Esophagus mucosa (tissue), 1 donor: ENCODE results near the gene CHID1. TPM values are rescaled to one million over a fixed set of nuclear protein-coding genes. Genes with fewer than 3 reads are reported as not detected.

ENCODE experiments used
- ATAC-seq: fragments of 200-7000 bp; cut with Tn5 transposase; one replicate; pipeline ENCODE4 v1.9.1; 2020
- total RNA-seq: library from RNA; stranded (reverse); gene quantifications from one replicate; pipeline ENCODE4 v1.2.4, GENCODE V29; 2023
- donor health status: DM: yes; HTN: yes; CAD: no.

The CHID1 gene
- total RNA-seq, 1 donor from 2014 or later = 56.6 TPM

GRCh38 chr11:908273-908672 is 2.3 kb downstream of the CHID1 start:
- ATAC-seq = no peak

- ATAC-seq = no peak
Observed at GRCh38 chr11:907668-908067, 2.9 kb downstream of the CHID1 start.

GRCh38 chr11:905952-906351 is 4.7 kb downstream of the CHID1 start:
- no peak for ATAC-seq

GRCh38 chr11:904380-904779 is 6.2 kb downstream of the CHID1 start:
- ATAC-seq = no peak

GRCh38 chr11:901452-902061 is 9.1 kb downstream of the CHID1 start:
- ATAC-seq = peak; percentile 59

GRCh38 chr11:900545-900944 is 10.1 kb downstream of the CHID1 start:
- ATAC-seq = no peak

- ATAC-seq = no peak
Observed at GRCh38 chr11:899724-900123, 10.9 kb downstream of the CHID1 start.

- no peak for ATAC-seq
Observed at GRCh38 chr11:898540-899190, 11.9 kb downstream of the CHID1 start.

- no peak for ATAC-seq
Observed at GRCh38 chr11:898143-898511, 12.5 kb downstream of the CHID1 start.

GRCh38 chr11:897253-898142 is 13.1 kb downstream of the CHID1 start:
- ATAC-seq = no peak

- ATAC-seq = no peak
Observed at GRCh38 chr11:895331-896110, 15.1 kb downstream of the CHID1 start.

- peak; percentile 2 for ATAC-seq
Observed at GRCh38 chr11:894575-895201, 15.9 kb downstream of the CHID1 start.

GRCh38 chr11:893008-893654 is 17.5 kb downstream of the CHID1 start:
- ATAC-seq = no peak

GRCh38 chr11:890794-891540 is 19.6 kb downstream of the CHID1 start:
- no peak for ATAC-seq

- no peak for ATAC-seq
Observed at GRCh38 chr11:889687-890475, 20.7 kb downstream of the CHID1 start.

- no peak for ATAC-seq
Observed at GRCh38 chr11:889257-889656, 21.4 kb downstream of the CHID1 start.

GRCh38 chr11:888310-889212 is 22.0 kb downstream of the CHID1 start:
- no peak for ATAC-seq

GRCh38 chr11:887589-887988 is 23.0 kb downstream of the CHID1 start:
- no peak for ATAC-seq

GRCh38 chr11:886568-886967 is 24.0 kb downstream of the CHID1 start:
- ATAC-seq = no peak
